ENCODE measurements around the gene FAM111B.
A peak's percentile ranks its signal among the peaks of the same experiment; 100 is the strongest.
"Not testable (repeated sequence)": the region's sequence is repeated elsewhere in the genome, so short reads cannot be mapped to it uniquely, and the experiment has no call there.

FAM111B gene

GRCh38 chr11:59097938-59098337, 9.1 kb upstream of the FAM111B start:
- DNase-seq (ENCODE audit: low spot score): not testable (repeated sequence)

- DNase-seq (ENCODE audit: low spot score): peak; percentile 50
These were observed 4.7 kb upstream of the FAM111B start for GRCh38 chr11:59102259-59102765.

GRCh38 chr11:59107721-59108120, 684 bp downstream of the FAM111B start:
- DNase-seq (ENCODE audit: low spot score): not testable (repeated sequence)

- no peak for DNase-seq (ENCODE audit: low spot score)
These were observed 5.5 kb downstream of the FAM111B start for GRCh38 chr11:59112494-59112893.

- DNase-seq (ENCODE audit: low spot score): no peak
These were observed 7.3 kb downstream of the FAM111B start for GRCh38 chr11:59114344-59114743.

- DNase-seq (ENCODE audit: low spot score): no peak
These were observed 8.5 kb downstream of the FAM111B start for GRCh38 chr11:59115553-59115952.

- no peak for DNase-seq (ENCODE audit: low spot score)
These were observed 10.7 kb downstream of the FAM111B start for GRCh38 chr11:59117774-59118173.

- no peak for DNase-seq (ENCODE audit: low spot score)
These were observed 12.8 kb downstream of the FAM111B start for GRCh38 chr11:59119826-59120225.

- DNase-seq (ENCODE audit: low spot score): peak; percentile 85
These were observed 28.8 kb downstream of the FAM111B start for GRCh38 chr11:59135648-59136461.

GRCh38 chr11:59136551-59136950, 29.5 kb downstream of the FAM111B start:
- DNase-seq (ENCODE audit: low spot score): not testable (repeated sequence)

GRCh38 chr11:59137190-59137589, 30.2 kb downstream of the FAM111B start:
- DNase-seq (ENCODE audit: low spot score): no peak

GRCh38 chr11:59138643-59139042, 31.6 kb downstream of the FAM111B start:
- DNase-seq (ENCODE audit: low spot score): no peak

- no peak for DNase-seq (ENCODE audit: low spot score)
These were observed 34.2 kb downstream of the FAM111B start for GRCh38 chr11:59141191-59141590.

GRCh38 chr11:59141673-59142460, 34.8 kb downstream of the FAM111B start:
- DNase-seq (ENCODE audit: low spot score): no peak

- peak; percentile 87 for DNase-seq (ENCODE audit: low spot score)
These were observed 35.8 kb downstream of the FAM111B start, which contains the start of gene FAM111A for GRCh38 chr11:59142530-59143507. TSS of gene FAM111A (plus strand) at chr11:59142856. CDS start at chr11:59148873, 6,017 bp downstream.

GRCh38 chr11:59144096-59144495, 37.1 kb downstream of the FAM111B start:
- DNase-seq (ENCODE audit: low spot score): no peak

GRCh38 chr11:59144579-59145345, 37.7 kb downstream of the FAM111B start:
- peak; percentile 82 for DNase-seq (ENCODE audit: low spot score)

GRCh38 chr11:59145534-59145933, 38.5 kb downstream of the FAM111B start:
- DNase-seq (ENCODE audit: low spot score): no peak

- no peak for DNase-seq (ENCODE audit: low spot score)
These were observed 44.7 kb downstream of the FAM111B start for GRCh38 chr11:59151761-59152160.

- no peak for DNase-seq (ENCODE audit: low spot score)
These were observed 45.4 kb downstream of the FAM111B start for GRCh38 chr11:59152312-59152951.

Measured in Ammon's horn (tissue), 1 donor.